Measurements from ENCODE around the gene SKI. TPM values are rescaled to one million over a fixed set of nuclear protein-coding genes. Genes with fewer than 3 reads are reported as not detected.

SKI gene
- total and polyA plus RNA-seq, 9 of the 15 experiments (the other 6 are each of a cell fraction or from before 2014, with no cell fraction given): 0.10 to 60.5 (median 4.6) TPM

DNA sequence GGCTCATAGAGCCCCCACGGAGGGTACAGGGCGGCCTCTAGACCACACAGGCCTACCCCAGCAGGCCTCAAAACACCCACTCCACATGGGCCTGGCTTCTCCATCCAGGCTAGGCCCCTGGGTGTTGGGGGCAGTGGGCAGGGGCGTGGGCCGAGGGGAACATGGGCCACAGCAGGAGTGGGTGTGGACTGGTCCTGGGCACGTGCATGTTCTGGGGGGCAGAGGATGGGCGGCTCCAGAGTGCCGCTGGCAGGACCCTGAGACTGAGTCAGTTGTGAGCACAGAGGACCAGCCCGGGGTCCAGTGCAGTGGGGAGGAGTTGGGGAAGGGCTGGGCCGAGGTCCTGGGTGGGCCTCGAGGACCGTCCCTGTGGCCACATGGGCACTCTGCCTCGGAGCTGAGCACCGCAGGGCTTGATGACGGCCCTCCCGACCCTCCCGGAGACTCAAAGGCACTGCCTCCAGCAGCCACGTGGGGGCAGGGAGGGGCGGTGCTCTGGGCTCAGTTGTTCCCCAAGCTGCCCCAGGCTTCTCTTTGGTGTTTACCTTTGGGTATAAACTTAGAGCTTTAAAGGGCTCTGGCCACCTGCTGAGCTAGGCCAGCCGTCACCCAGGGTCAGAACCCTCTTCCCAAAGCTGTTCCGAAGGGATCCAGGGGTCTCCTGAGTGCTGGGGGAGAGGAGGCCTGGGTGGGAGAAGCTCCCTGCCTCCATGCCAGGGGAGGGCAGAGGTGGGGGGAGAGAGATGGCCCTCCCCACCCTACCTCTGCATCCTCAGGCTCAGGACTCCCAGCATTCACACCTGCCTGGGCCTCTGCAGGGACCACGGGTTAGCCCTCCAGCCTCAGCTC lies 83.3 kb downstream of the SKI start (continued):
- TF ChIP-seq, protein P1, sequence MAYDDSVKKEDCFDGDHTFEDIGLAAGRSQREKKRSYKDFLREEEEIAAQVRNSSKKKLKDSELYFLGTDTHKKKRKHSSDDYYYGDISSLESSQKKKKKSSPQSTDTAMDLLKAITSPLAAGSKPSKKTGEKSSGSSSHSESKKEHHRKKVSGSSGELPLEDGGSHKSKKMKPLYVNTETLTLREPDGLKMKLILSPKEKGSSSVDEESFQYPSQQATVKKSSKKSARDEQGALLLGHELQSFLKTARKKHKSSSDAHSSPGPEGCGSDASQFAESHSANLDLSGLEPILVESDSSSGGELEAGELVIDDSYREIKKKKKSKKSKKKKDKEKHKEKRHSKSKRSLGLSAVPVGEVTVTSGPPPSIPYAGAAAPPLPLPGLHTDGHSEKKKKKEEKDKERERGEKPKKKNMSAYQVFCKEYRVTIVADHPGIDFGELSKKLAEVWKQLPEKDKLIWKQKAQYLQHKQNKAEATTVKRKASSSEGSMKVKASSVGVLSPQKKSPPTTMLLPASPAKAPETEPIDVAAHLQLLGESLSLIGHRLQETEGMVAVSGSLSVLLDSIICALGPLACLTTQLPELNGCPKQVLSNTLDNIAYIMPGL (CRISPR knock-in tag; IDR thresholded peaks at IDR 0.05): no peak
- TF ChIP-seq CBX8 (IDR thresholded peaks at IDR 0.05; ENCODE audit: borderline replicate concordance, extremely low read depth, low read depth, low read length, poor library complexity, severe bottlenecking): no peak
- TF ChIP-seq SP1 (CRISPR knock-in tag; IDR thresholded peaks at IDR 0.05): no peak
- no peak for TF ChIP-seq FOXK1 (CRISPR knock-in tag; IDR thresholded peaks at IDR 0.05; ENCODE audit: borderline replicate concordance)
- TF ChIP-seq ZNF778 (CRISPR knock-in tag; IDR thresholded peaks at IDR 0.05): no peak
- TF ChIP-seq TCF7 (IDR thresholded peaks at IDR 0.05; ENCODE audit: borderline replicate concordance): no peak
- TF ChIP-seq CHD4 (IDR thresholded peaks at IDR 0.05; ENCODE audit: insufficient read depth, insufficient replicate concordance, low read depth, low read length, poor library complexity, severe bottlenecking): no peak
- TF ChIP-seq, protein P2, sequence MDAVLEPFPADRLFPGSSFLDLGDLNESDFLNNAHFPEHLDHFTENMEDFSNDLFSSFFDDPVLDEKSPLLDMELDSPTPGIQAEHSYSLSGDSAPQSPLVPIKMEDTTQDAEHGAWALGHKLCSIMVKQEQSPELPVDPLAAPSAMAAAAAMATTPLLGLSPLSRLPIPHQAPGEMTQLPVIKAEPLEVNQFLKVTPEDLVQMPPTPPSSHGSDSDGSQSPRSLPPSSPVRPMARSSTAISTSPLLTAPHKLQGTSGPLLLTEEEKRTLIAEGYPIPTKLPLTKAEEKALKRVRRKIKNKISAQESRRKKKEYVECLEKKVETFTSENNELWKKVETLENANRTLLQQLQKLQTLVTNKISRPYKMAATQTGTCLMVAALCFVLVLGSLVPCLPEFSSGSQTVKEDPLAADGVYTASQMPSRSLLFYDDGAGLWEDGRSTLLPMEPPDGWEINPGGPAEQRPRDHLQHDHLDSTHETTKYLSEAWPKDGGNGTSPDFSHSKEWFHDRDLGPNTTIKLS (IDR thresholded peaks at IDR 0.05; ENCODE audit: borderline replicate concordance, low read depth): no peak
- TF ChIP-seq HLTF (IDR thresholded peaks at IDR 0.05): no peak
- TF ChIP-seq ZNF695 (CRISPR knock-in tag; IDR thresholded peaks at IDR 0.05): no peak
- TF ChIP-seq GABPA (tag; conservative IDR thresholded peaks at IDR 0.05; ENCODE audit: low read depth): no peak
- no peak for TF ChIP-seq SMARCB1 (IDR thresholded peaks at IDR 0.05; ENCODE audit: insufficient read length, low read depth)
- no peak for TF ChIP-seq MCM5 (IDR thresholded peaks at IDR 0.05; ENCODE audit: low read depth)
- TF ChIP-seq, protein P3, sequence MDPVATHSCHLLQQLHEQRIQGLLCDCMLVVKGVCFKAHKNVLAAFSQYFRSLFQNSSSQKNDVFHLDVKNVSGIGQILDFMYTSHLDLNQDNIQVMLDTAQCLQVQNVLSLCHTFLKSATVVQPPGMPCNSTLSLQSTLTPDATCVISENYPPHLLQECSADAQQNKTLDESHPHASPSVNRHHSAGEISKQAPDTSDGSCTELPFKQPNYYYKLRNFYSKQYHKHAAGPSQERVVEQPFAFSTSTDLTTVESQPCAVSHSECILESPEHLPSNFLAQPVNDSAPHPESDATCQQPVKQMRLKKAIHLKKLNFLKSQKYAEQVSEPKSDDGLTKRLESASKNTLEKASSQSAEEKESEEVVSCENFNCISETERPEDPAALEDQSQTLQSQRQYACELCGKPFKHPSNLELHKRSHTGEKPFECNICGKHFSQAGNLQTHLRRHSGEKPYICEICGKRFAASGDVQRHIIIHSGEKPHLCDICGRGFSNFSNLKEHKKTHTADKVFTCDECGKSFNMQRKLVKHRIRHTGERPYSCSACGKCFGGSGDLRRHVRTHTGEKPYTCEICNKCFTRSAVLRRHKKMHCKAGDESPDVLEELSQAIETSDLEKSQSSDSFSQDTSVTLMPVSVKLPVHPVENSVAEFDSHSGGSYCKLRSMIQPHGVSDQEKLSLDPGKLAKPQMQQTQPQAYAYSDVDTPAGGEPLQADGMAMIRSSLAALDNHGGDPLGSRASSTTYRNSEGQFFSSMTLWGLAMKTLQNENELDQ (CRISPR knock-in tag; IDR thresholded peaks at IDR 0.05; ENCODE audit: borderline replicate concordance): no peak
- TF ChIP-seq, protein P4, sequence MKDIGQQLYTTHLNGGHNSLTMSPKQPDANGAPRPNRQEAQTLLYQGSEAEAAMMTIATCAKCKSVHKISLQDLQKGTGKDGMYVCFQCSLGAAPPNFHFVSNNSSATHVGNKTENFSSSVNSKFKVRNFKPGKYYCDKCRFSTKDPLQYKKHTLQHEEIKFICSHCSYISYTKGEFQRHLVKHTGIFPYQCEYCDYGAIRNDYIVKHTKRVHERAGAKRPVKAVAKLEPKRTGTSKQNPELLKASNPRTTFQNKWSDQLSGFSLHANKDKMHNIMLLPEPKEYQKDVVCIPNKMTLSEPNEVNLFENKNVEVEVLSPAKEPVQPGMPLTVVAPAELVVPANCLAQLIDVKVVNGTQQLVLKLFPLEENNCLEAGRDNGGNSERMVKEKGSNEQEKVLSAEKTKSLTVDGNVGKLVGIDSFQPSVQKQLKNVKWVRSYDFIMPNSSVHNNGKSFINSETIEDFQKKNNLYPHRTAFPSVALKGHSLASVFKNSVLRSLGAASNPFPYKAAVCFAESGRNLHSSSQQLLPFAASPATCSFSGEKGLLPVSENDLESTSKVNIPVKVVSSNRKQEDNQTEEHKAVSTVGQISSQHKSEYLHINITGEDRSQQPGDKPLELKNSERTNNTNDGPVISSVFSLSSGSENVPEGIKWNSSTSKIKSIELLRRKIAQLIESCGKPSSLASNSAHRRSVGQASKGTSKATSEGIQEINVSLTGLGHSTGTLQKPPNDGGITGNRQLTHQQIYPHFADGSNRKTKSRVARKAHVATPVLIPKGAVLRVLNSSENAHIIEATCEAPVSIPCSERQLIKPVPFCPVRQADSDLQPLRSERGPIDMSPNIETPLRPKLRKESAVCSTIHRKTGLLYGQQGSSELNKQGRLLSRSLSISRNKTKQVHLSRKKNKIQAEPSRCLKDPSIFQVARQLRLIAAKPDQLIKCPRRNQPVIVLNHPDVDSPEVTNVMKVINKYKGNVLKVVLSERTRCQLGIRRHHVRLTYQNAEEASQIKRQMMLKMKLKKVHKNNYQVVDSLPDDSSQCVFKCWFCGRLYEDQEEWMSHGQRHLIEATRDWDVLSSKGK (CRISPR knock-in tag; IDR thresholded peaks at IDR 0.05): no peak
- TF ChIP-seq PHF21A (IDR thresholded peaks at IDR 0.05; ENCODE audit: borderline replicate concordance, low read depth): no peak

All from K562 (cell line).